ENCODE measurements around the gene AGFG1. TPM values are rescaled to one million over a fixed set of nuclear protein-coding genes. Genes with fewer than 3 reads are reported as not detected.

AGFG1 gene
- total RNA-seq: 10 to 100 TPM; 64.6 to 77.3 TPM
- long read RNA-seq, full-length matches to known transcripts: 58 of 68 reads
- long read RNA-seq, partial matches to known transcripts: 5 of 68 reads
- long read RNA-seq, other reads (novel, unspliced or antisense): 5 of 68 reads

- intact Hi-C loops (cut with DNase I, micrococcal nuclease): loop anchor here in 1 of 2 donors (10.0 kb wide), 1 partner anchor 293 kb away; no protein-coding TSS in a partner anchor
- ATAC-seq (peak; percentile 72), DNase-seq (peak; percentile 75 to 87)
Measured at GRCh38 chr2:227471924-227472264, at the start of gene AGFG1. Gene AGFG1, plus strand, starts transcription at chr2:227472156. Its CDS starts 266 bp downstream, at chr2:227472422.

- DNase-seq: no peak
- ATAC-seq: no peak
- intact Hi-C loops (cut with DNase I, micrococcal nuclease): no loop called here
Measured at GRCh38 chr2:227423656-227424499, 48.1 kb upstream of the AGFG1 start.

- intact Hi-C loops (cut with DNase I, micrococcal nuclease): no loop called here
- no peak for DNase-seq
- ATAC-seq: no peak
Measured at GRCh38 chr2:227428731-227429285, 43.1 kb upstream of the AGFG1 start.

GRCh38 chr2:227430639-227431038 is 41.3 kb upstream of the AGFG1 start:
- ATAC-seq (peak; percentile 81), DNase-seq (no peak)
- intact Hi-C loops (cut with DNase I, micrococcal nuclease): no loop called here

- intact Hi-C loops (cut with DNase I, micrococcal nuclease): no loop called here
Measured at GRCh38 chr2:227433171-227433570, 38.8 kb upstream of the AGFG1 start.

GRCh38 chr2:227436436-227437174 is 35.4 kb upstream of the AGFG1 start:
- ATAC-seq (no peak), DNase-seq (no peak)
- intact Hi-C loops (cut with DNase I, micrococcal nuclease): no loop called here

More at GRCh38 chr2:227433171-227433570, 38.8 kb upstream of the AGFG1 start:
- ATAC-seq: no peak
- no peak for DNase-seq

- intact Hi-C loops (cut with DNase I, micrococcal nuclease): no loop called here
- ATAC-seq (no peak), DNase-seq (no peak)
Measured at GRCh38 chr2:227439214-227439613, 32.7 kb upstream of the AGFG1 start.

- intact Hi-C loops (cut with DNase I, micrococcal nuclease): no loop called here
- no peak for ATAC-seq
- no peak for DNase-seq
Measured at GRCh38 chr2:227442639-227443038, 29.3 kb upstream of the AGFG1 start.

- intact Hi-C loops (cut with DNase I, micrococcal nuclease): no loop called here
- DNase-seq (no peak), ATAC-seq (no peak)
Measured at GRCh38 chr2:227443889-227444568, 27.9 kb upstream of the AGFG1 start.

- ATAC-seq (no peak), DNase-seq (no peak)
- intact Hi-C loops (cut with DNase I, micrococcal nuclease): no loop called here
Measured at GRCh38 chr2:227447606-227448005, 24.4 kb upstream of the AGFG1 start.

- intact Hi-C loops (cut with DNase I, micrococcal nuclease): no loop called here
- DNase-seq (peak; percentile 34 to 44), ATAC-seq (peak; percentile 86)
Measured at GRCh38 chr2:227450311-227450841, 21.6 kb upstream of the AGFG1 start.

GRCh38 chr2:227450926-227451654 is 20.9 kb upstream of the AGFG1 start:
- no peak for DNase-seq
- ATAC-seq: peak; percentile 71
- intact Hi-C loops (cut with DNase I, micrococcal nuclease): no loop called here

GRCh38 chr2:227451655-227451992 is 20.3 kb upstream of the AGFG1 start:
- intact Hi-C loops (cut with DNase I, micrococcal nuclease): no loop called here
- no peak for ATAC-seq
- no peak for DNase-seq

- intact Hi-C loops (cut with DNase I, micrococcal nuclease): no loop called here
- no peak for DNase-seq
- ATAC-seq: no peak
Measured at GRCh38 chr2:227453810-227454209, 18.1 kb upstream of the AGFG1 start.

GRCh38 chr2:227454323-227454860 is 17.6 kb upstream of the AGFG1 start:
- no peak for DNase-seq
- intact Hi-C loops (cut with DNase I, micrococcal nuclease): no loop called here
- ATAC-seq: no peak

GRCh38 chr2:227455200-227455599 is 16.8 kb upstream of the AGFG1 start:
- no peak for DNase-seq
- ATAC-seq: no peak
- intact Hi-C loops (cut with DNase I, micrococcal nuclease): no loop called here

- intact Hi-C loops (cut with DNase I, micrococcal nuclease): no loop called here
- no peak for ATAC-seq
- no peak for DNase-seq
Measured at GRCh38 chr2:227456102-227456501, 15.9 kb upstream of the AGFG1 start.

- intact Hi-C loops (cut with DNase I, micrococcal nuclease): no loop called here
Measured at GRCh38 chr2:227456772-227457171, 15.2 kb upstream of the AGFG1 start.

More at GRCh38 chr2:227456772-227457171, 15.2 kb upstream of the AGFG1 start:
- ATAC-seq: no peak
- no peak for DNase-seq

Data from left colon (tissue), 2 donors.